GM19193 (cell line): ENCODE measurements around the gene JDP2.

Source experiments
- POLR2A ChIP-seq: IDR thresholded peaks from 4 replicates; pipeline ENCODE4 v1.6.1; 2011; ENCODE audit not compliant: insufficient read depth, insufficient read length; ENCODE audit errors: extremely low read depth

Gene JDP2

GRCh38 chr14:75429562-75429961, 1.7 kb downstream of the JDP2 start:
- TF ChIP-seq POLR2A, result no peak

- TF ChIP-seq POLR2A, result no peak
These were observed 2.3 kb downstream of the JDP2 start for GRCh38 chr14:75430116-75430515.

GRCh38 chr14:75430526-75430925, 2.7 kb downstream of the JDP2 start:
- TF ChIP-seq POLR2A, result no peak

GRCh38 chr14:75430976-75431375, 3.2 kb downstream of the JDP2 start:
- TF ChIP-seq POLR2A, result no peak

GRCh38 chr14:75431827-75432226, 4.0 kb downstream of the JDP2 start:
- TF ChIP-seq POLR2A, result no peak

GRCh38 chr14:75432411-75432810, 4.6 kb downstream of the JDP2 start:
- no peak for TF ChIP-seq POLR2A

GRCh38 chr14:75433631-75434071, 5.8 kb downstream of the JDP2 start:
- TF ChIP-seq POLR2A, result no peak

GRCh38 chr14:75434138-75434889, 6.5 kb downstream of the JDP2 start:
- no peak for TF ChIP-seq POLR2A

- TF ChIP-seq POLR2A, result no peak
These were observed 7.0 kb downstream of the JDP2 start for GRCh38 chr14:75434890-75435248.

- no peak for TF ChIP-seq POLR2A
These were observed 7.7 kb downstream of the JDP2 start for GRCh38 chr14:75435473-75435872.

GRCh38 chr14:75437201-75438143, 9.7 kb downstream of the JDP2 start:
- TF ChIP-seq POLR2A, result no peak

- TF ChIP-seq POLR2A, result no peak
These were observed 10.8 kb downstream of the JDP2 start for GRCh38 chr14:75438486-75439080.

GRCh38 chr14:75439989-75440388, 12.2 kb downstream of the JDP2 start:
- TF ChIP-seq POLR2A, result no peak

GRCh38 chr14:75440733-75441477, 13.1 kb downstream of the JDP2 start:
- no peak for TF ChIP-seq POLR2A

- no peak for TF ChIP-seq POLR2A
These were observed 13.9 kb downstream of the JDP2 start for GRCh38 chr14:75441728-75442127.

GRCh38 chr14:75442166-75442565, 14.3 kb downstream of the JDP2 start:
- no peak for TF ChIP-seq POLR2A

GRCh38 chr14:75442642-75443041, 14.8 kb downstream of the JDP2 start:
- no peak for TF ChIP-seq POLR2A
